Transverse colon (tissue), 4 donors: Measurements from ENCODE around the gene EIF4E2.

Experiments
- POLR2A ChIP-seq: fragments of 450-650 bp; IDR thresholded peaks from one replicate; pipeline ENCODE4 v1.6.1; 2016; ENCODE audit warnings: antibody characterized with exemption, mild to moderate bottlenecking, moderate library complexity
- POLR2AphosphoS5 ChIP-seq, 3 donors: sonication (generic); formaldehyde crosslinking; IDR thresholded peaks; one replicate each; pipeline ENCODE4 v1.6.1; 2016; ENCODE audit warnings: antibody characterized with exemption in 3 of 3
- TF ChIP-seq, protein P1 (sequence below), 5 experiments: fragments of 200-600 bp in 3 of 5; fragments of 450-650 bp in 2 of 5; sonication (generic) in 3 of 5; IDR thresholded peaks; 1 replicate in 2 of 5; 2 replicates in 3 of 5; pipeline ENCODE4 v1.5.1; 2016 to 2017; ENCODE audit warnings: antibody characterized with exemption in 5 of 5, inconsistent platforms in 3 of 5, mild to moderate bottlenecking in 2 of 5, moderate library complexity in 1 of 5

DNA sequence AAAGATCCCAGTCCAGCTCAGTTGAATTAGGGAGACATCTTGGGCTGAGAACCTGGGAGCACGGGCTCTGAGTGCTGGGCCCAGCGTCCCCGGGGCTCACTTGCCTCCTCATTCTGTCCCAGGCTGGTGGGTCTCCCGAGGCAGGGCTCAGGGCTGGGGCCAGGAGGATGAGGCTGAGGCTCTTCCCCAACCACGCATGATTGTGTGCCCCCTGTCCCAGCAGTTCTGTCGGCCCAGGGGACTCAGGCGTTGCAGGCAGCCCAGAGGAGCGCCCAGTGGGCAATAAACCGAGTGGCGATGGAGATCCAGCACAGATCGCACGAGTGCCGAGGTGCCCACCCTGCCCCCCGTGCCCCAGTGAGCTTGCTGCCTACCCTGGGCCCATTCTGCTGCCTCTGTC, 29.4 kb upstream of the EIF4E2 start:
- TF ChIP-seq, protein P1, sequence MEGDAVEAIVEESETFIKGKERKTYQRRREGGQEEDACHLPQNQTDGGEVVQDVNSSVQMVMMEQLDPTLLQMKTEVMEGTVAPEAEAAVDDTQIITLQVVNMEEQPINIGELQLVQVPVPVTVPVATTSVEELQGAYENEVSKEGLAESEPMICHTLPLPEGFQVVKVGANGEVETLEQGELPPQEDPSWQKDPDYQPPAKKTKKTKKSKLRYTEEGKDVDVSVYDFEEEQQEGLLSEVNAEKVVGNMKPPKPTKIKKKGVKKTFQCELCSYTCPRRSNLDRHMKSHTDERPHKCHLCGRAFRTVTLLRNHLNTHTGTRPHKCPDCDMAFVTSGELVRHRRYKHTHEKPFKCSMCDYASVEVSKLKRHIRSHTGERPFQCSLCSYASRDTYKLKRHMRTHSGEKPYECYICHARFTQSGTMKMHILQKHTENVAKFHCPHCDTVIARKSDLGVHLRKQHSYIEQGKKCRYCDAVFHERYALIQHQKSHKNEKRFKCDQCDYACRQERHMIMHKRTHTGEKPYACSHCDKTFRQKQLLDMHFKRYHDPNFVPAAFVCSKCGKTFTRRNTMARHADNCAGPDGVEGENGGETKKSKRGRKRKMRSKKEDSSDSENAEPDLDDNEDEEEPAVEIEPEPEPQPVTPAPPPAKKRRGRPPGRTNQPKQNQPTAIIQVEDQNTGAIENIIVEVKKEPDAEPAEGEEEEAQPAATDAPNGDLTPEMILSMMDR (IDR thresholded peaks at IDR 0.05) = no peak
- TF ChIP-seq POLR2A (no peak), POLR2AphosphoS5 (IDR thresholded peaks at IDR 0.05) (no peak)
